ENCODE data around the gene NDUFB1.
A peak's percentile ranks its signal among the peaks of the same experiment; 100 is the strongest.

The NDUFB1 gene

DNA sequence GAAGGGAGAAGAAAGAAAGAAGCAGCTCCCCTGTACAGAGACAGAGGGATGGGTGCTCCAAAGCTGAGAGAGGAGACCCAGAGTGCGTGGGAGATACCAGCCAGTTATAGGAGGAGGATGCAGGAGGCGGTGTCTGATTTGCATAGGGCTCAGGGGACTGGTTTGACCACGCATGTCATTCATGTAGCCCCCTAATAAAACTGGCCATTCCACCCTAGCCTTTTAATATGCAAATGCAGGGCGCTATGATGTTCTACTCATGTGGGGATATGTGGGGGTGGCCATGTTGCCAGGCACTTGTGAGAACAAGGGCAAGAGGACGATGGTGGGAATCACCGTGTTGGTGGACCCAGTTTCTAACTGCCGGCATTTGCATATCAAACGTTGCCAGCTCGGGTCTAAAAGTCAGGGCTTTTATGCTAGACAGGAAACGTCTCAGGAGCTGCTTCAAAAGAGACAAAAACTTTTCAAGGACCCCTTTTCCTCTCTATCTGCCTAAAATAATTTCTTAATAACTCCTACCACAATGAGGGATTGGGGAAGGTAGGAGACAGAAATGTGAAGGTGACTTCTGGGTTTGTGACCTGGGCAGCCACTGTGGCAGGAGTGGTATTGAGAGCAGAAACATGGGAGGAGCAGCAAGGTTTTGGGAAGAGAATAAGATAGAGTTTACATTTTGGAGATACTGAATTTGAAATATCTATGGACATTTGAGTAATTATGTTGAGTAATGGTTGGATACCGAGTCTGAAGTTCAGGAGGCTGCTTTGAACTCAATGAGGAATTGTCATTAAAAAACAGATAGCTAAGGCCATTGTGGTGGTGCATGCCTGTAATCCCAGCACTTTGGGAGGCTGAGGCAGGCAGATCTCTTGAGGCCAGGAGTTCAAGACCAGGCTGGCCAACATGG is 12.9 kb downstream of the NDUFB1 start:
- H3K27me3 ChIP-seq (ENCODE audit: insufficient read depth, poor library complexity, severe bottlenecking), result no peaks in the 10 kb centered on the region
- no peak overlapping the region for H3K27ac ChIP-seq (replicated peaks)
- TF ChIP-seq SPI1 (IDR thresholded peaks at IDR 0.05; ENCODE audit: borderline replicate concordance, low read depth), result no peak
- TF ChIP-seq, protein P1, sequence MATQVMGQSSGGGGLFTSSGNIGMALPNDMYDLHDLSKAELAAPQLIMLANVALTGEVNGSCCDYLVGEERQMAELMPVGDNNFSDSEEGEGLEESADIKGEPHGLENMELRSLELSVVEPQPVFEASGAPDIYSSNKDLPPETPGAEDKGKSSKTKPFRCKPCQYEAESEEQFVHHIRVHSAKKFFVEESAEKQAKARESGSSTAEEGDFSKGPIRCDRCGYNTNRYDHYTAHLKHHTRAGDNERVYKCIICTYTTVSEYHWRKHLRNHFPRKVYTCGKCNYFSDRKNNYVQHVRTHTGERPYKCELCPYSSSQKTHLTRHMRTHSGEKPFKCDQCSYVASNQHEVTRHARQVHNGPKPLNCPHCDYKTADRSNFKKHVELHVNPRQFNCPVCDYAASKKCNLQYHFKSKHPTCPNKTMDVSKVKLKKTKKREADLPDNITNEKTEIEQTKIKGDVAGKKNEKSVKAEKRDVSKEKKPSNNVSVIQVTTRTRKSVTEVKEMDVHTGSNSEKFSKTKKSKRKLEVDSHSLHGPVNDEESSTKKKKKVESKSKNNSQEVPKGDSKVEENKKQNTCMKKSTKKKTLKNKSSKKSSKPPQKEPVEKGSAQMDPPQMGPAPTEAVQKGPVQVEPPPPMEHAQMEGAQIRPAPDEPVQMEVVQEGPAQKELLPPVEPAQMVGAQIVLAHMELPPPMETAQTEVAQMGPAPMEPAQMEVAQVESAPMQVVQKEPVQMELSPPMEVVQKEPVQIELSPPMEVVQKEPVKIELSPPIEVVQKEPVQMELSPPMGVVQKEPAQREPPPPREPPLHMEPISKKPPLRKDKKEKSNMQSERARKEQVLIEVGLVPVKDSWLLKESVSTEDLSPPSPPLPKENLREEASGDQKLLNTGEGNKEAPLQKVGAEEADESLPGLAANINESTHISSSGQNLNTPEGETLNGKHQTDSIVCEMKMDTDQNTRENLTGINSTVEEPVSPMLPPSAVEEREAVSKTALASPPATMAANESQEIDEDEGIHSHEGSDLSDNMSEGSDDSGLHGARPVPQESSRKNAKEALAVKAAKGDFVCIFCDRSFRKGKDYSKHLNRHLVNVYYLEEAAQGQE (IDR thresholded peaks at IDR 0.05; ENCODE audit: insufficient replicate concordance, low read depth), result no peak
- no peak for TF ChIP-seq GABPA (IDR thresholded peaks at IDR 0.05; ENCODE audit: low read depth)
- TF ChIP-seq POLR2AphosphoS5 (IDR thresholded peaks at IDR 0.05; ENCODE audit: low read depth), result no peak
- TF ChIP-seq, protein P2, sequence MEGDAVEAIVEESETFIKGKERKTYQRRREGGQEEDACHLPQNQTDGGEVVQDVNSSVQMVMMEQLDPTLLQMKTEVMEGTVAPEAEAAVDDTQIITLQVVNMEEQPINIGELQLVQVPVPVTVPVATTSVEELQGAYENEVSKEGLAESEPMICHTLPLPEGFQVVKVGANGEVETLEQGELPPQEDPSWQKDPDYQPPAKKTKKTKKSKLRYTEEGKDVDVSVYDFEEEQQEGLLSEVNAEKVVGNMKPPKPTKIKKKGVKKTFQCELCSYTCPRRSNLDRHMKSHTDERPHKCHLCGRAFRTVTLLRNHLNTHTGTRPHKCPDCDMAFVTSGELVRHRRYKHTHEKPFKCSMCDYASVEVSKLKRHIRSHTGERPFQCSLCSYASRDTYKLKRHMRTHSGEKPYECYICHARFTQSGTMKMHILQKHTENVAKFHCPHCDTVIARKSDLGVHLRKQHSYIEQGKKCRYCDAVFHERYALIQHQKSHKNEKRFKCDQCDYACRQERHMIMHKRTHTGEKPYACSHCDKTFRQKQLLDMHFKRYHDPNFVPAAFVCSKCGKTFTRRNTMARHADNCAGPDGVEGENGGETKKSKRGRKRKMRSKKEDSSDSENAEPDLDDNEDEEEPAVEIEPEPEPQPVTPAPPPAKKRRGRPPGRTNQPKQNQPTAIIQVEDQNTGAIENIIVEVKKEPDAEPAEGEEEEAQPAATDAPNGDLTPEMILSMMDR (IDR thresholded peaks at IDR 0.05; ENCODE audit: insufficient read depth, low read length), result no peak
- H3K4me3 ChIP-seq (replicated peaks; ENCODE audit: insufficient read depth, low read length), result no peak overlapping the region
- no peak for DNase-seq (ENCODE audit: low read depth in 1 of 2, low spot score in 1 of 2)

DNA sequence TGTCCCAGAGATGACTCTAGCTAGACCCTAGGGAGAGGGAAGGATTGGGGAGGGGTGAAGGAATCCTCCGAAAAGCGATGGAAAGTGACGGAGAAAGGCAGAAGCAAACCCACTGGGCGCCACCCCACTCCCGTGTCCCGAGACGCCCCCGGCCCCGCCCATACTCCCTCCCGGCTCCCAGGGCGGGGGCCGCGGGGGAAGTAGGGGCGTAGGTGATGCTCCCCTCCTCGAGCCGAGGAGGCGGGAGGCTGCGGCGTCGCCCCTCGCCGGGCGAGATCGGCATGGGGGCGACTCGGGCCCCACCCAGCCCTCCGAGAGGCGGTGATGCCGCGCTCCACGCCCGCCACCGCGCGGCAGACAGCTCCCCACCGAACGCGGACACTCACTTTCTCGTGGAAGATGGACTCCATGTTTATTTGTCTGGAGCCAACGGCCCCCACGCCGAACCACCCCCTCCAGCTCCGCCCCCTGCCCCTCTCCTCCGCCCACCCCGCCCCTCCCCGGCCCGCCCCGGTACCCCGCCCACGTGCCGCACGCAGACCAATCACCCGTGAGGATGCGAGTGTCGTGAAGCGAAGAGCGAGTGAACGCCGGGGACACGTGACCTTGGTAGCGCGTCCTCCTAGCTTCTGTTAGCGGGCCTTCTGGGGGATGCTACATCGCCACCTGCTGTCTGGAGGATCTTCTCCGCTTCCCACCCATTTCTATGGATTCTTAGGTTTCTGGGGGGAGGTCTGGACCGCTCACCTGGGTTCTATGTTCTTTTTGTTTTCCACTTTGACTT is 15.2 kb downstream of the NDUFB1 start, which contains the start of gene ATXN3:
ATXN3 (minus strand) TSS at position 440 of the 784 bp plus-strand sequence; CDS start at position 410, 30 bp downstream.
- Histone ChIP-seq H3K27ac (replicated peaks) (peak within 1 kb of the TSS; percentile 82), H3K4me3 (replicated peaks; ENCODE audit: insufficient read depth, low read length) (peak within 1 kb of the TSS; percentile 97), H3K27me3 (ENCODE audit: insufficient read depth, poor library complexity, severe bottlenecking) (no peaks in the 10 kb centered on the region)
- TF ChIP-seq, protein P2 (IDR thresholded peaks at IDR 0.05; ENCODE audit: insufficient read depth, low read length), result peak; percentile 91
- no peak for TF ChIP-seq SPI1 (IDR thresholded peaks at IDR 0.05; ENCODE audit: borderline replicate concordance, low read depth)
- TF ChIP-seq, protein P1 (IDR thresholded peaks at IDR 0.05; ENCODE audit: insufficient replicate concordance, low read depth), result no peak
- TF ChIP-seq GABPA (IDR thresholded peaks at IDR 0.05; ENCODE audit: low read depth), result no peak
- no peak; the same call in 1 of the 2 replicates for TF ChIP-seq POLR2AphosphoS5 (IDR thresholded peaks at IDR 0.05; ENCODE audit: low read depth)
- DNase-seq (ENCODE audit: low read depth in 1 of 2, low spot score in 1 of 2), result peak; percentile 96 to 98

DNA sequence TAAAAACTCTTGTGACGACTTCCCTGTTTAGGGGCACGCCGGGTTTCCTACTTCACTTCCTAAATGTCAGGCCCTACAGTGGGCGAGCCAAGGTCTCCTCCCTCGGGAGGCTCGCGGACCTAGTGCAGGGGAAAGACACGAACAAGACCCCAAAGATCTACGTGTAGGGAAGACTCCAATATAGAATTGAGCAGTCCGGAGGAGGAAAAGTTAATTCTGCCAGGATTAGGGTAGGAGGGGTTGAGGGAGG is 15.7 kb downstream of the NDUFB1 start:
- TF ChIP-seq, protein P1 (IDR thresholded peaks at IDR 0.05; ENCODE audit: insufficient replicate concordance, low read depth), result no peak
- TF ChIP-seq SPI1 (IDR thresholded peaks at IDR 0.05; ENCODE audit: borderline replicate concordance, low read depth) (peak; percentile 74), POLR2AphosphoS5 (IDR thresholded peaks at IDR 0.05; ENCODE audit: low read depth) (no peak; the same call in 1 of the 2 replicates), GABPA (IDR thresholded peaks at IDR 0.05; ENCODE audit: low read depth) (no peak)
- TF ChIP-seq, protein P2 (IDR thresholded peaks at IDR 0.05; ENCODE audit: insufficient read depth, low read length), result no peak
- peak; percentile 21 to 63 for DNase-seq (ENCODE audit: low read depth in 1 of 2, low spot score in 1 of 2)
- Histone ChIP-seq H3K4me3 (replicated peaks; ENCODE audit: insufficient read depth, low read length) (peak overlapping the region; percentile 97), H3K27me3 (ENCODE audit: insufficient read depth, poor library complexity, severe bottlenecking) (no peaks in the 10 kb centered on the region), H3K27ac (replicated peaks) (peak overlapping the region; percentile 82)

Data from HL-60 (cell line).